Body of pancreas (tissue), 4 donors: ENCODE data around the gene ZNF331. TPM values are rescaled to one million over a fixed set of nuclear protein-coding genes. Genes with fewer than 3 reads are reported as not detected.

Experiments used
- ATAC-seq: fragments of 150-250 bp; one replicate; pipeline ENCODE4 v1.9.1; 2016
- DNase-seq, 4 donors: peaks; one replicate each; pipeline ENCODE4 v3.0.0-alpha.2; 2019
- H3K27ac ChIP-seq, 4 donors: fragments of 200-600 bp; sonication (generic); 1 replicate in 3 of 4; 2 replicates in 1 of 4; pipeline versions ENCODE4 v1.5.1 to v1.6.1; 2016 to 2019; ENCODE audit warnings: mild to moderate bottlenecking in 1 of 4, mixed read lengths in 1 of 4, moderate library complexity in 1 of 4
- H3K27me3 ChIP-seq, 2 donors: fragments of 200-600 bp; sonication (generic); one replicate each; pipeline ENCODE4 v1.6.0; 2016; ENCODE audit warnings: mild to moderate bottlenecking in 1 of 2
- H3K36me3 ChIP-seq, 2 donors: fragments of 200-600 bp; sonication (generic); replicated peaks in 1 of 2; 2 replicates each; pipeline ENCODE4 v1.5.1; 2016; ENCODE audit warnings: low read depth in 2 of 2; ENCODE audit not compliant: insufficient read depth in 1 of 2
- H3K4me1 ChIP-seq: fragments of 200-600 bp; sonication (generic); one replicate; pipeline ENCODE4 v1.6.0; 2016
- H3K4me3 ChIP-seq, 2 donors: fragments of 200-600 bp; sonication (generic); 1 replicate in 1 of 2; 2 replicates in 1 of 2; pipeline ENCODE4 v1.5.1; 2016 to 2019
- H3K9me3 ChIP-seq, 3 donors: fragments of 200-600 bp; sonication (generic); 1 replicate in 2 of 3; 2 replicates in 1 of 3; pipeline ENCODE4 v1.5.1; 2016
- POLR2A ChIP-seq, 3 donors: fragments of 450-650 bp; IDR thresholded peaks; one replicate each; pipeline ENCODE4 v1.6.1; 2016; ENCODE audit warnings: antibody characterized with exemption in 3 of 3, mild to moderate bottlenecking in 2 of 3
- WGBS, 2 donors: methylation state at CpG; one replicate each; pipeline ENCODE4 v1.1.5; 2017; 5-methylcytosine and 5-hydroxymethylcytosine counted together
- intact Hi-C: fragments of 100-400 bp; cut with DNase I; formaldehyde crosslinking; loops from one replicate; pipeline ENCODE4 v1.15.1; 2023
- total RNA-seq, 2 donors: library from RNA; depleted of rRNA; stranded (reverse); fragments of >200 nt; gene quantifications; one replicate each; pipeline ENCODE4 v1.1.0, GENCODE V29; 2016
- TF ChIP-seq, protein P1 (sequence below), 7 experiments: fragments of 450-650 bp in 4 of 7; fragments of 200-600 bp in 3 of 7; sonication (generic) in 3 of 7; IDR thresholded peaks; one replicate each; pipeline ENCODE4 v1.5.1; 2016 to 2019; ENCODE audit warnings: antibody characterized with exemption in 7 of 7

The ZNF331 gene
- total RNA-seq, 2 donors from 2014 or later = 14.8 to 37.6 TPM

DNA sequence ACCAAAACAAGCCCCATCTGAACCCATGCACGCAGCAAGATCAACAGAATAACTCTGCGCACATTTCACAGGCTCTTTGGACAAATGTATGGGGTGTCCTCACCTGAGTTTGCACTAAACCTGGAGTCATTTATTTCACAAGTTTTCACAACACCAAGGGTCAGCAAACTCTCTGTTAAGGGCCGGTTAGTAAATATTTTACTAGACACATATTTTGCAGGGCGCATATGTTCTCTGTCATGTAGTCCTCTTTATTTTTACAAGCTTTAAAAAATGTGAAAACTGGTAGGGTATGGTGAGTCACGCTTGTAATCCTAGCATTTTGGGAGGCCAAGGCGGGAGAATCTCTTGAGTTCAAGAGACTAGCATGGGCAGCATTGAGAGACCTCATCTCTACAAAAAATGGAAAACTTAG lies 48.3 kb downstream of the ZNF331 start:
- intact Hi-C loops = no loop called here

GRCh38 chr19:53594811-53595509 lies 57.0 kb downstream of the ZNF331 start:
- intact Hi-C loops = no loop called here
- 45 to 46% methylated on average over 11 to 14 of the region's 14 CpGs for WGBS, 2 donors
- ATAC-seq (no peak), DNase-seq (no peak)
- no peak for TF ChIP-seq POLR2A (IDR thresholded peaks at IDR 0.05)
- TF ChIP-seq, protein P1, sequence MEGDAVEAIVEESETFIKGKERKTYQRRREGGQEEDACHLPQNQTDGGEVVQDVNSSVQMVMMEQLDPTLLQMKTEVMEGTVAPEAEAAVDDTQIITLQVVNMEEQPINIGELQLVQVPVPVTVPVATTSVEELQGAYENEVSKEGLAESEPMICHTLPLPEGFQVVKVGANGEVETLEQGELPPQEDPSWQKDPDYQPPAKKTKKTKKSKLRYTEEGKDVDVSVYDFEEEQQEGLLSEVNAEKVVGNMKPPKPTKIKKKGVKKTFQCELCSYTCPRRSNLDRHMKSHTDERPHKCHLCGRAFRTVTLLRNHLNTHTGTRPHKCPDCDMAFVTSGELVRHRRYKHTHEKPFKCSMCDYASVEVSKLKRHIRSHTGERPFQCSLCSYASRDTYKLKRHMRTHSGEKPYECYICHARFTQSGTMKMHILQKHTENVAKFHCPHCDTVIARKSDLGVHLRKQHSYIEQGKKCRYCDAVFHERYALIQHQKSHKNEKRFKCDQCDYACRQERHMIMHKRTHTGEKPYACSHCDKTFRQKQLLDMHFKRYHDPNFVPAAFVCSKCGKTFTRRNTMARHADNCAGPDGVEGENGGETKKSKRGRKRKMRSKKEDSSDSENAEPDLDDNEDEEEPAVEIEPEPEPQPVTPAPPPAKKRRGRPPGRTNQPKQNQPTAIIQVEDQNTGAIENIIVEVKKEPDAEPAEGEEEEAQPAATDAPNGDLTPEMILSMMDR (IDR thresholded peaks at IDR 0.05) = no peak
- Histone ChIP-seq H3K36me3 (no peaks in the 10 kb centered on the region), H3K4me1 (no peaks in the 10 kb centered on the region), H3K27me3 (no peaks in the 10 kb centered on the region), H3K9me3 (no peaks in the 10 kb centered on the region), H3K4me3 (no peak overlapping the region), H3K27ac (no peak overlapping the region)

More for the DNA sequence above, 48.3 kb downstream of the ZNF331 start:
- ATAC-seq (no peak), DNase-seq (no peak)
- no peaks in the 10 kb centered on the region for H3K27me3 ChIP-seq
- WGBS, 2 donors = 77% methylated on average over 6 of the region's 6 CpGs
- no peaks in the 10 kb centered on the region for H3K9me3 ChIP-seq
- H3K36me3 ChIP-seq = no peaks in the 10 kb centered on the region
- TF ChIP-seq, protein P1 (IDR thresholded peaks at IDR 0.05) = no peak
- no peak for TF ChIP-seq POLR2A (IDR thresholded peaks at IDR 0.05)
- no peak overlapping the region for H3K4me3 ChIP-seq
- H3K4me1 ChIP-seq = no peaks in the 10 kb centered on the region
- no peak overlapping the region for H3K27ac ChIP-seq

DNA sequence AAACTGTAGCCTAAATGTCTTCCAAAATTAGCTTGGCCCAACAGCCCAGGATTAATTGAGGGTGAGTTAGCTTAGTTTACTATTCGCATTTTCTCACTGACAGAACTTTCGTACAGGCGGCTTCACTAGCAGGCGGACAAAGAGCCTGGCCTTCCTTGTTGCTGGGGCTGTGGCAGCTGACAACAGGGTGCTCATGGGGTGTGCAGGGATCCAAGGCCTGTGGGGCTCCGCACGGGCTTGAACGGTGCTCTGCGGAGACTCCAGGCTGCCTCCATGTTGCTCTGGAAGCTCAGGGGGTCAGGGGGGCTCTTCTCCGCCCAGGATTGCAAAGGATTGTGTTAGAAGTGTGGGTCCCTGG lies 57.5 kb downstream of the ZNF331 start:
- Histone ChIP-seq H3K36me3 (no peaks in the 10 kb centered on the region), H3K27ac (no peak overlapping the region), H3K27me3 (no peaks in the 10 kb centered on the region), H3K9me3 (no peaks in the 10 kb centered on the region), H3K4me3 (no peak overlapping the region), H3K4me1 (no peaks in the 10 kb centered on the region)
- intact Hi-C loops = no loop called here
- DNase-seq = no peak
- TF ChIP-seq, protein P1 (IDR thresholded peaks at IDR 0.05) = no peak
- no peak for TF ChIP-seq POLR2A (IDR thresholded peaks at IDR 0.05)
- 66 to 77% methylated on average over 6 to 9 of the region's 9 CpGs for WGBS, 2 donors
- no peak for ATAC-seq

GRCh38 chr19:53596056-53596455 lies 58.1 kb downstream of the ZNF331 start:
- Histone ChIP-seq H3K4me3 (no peak overlapping the region), H3K4me1 (no peaks in the 10 kb centered on the region), H3K36me3 (no peaks in the 10 kb centered on the region), H3K27me3 (no peaks in the 10 kb centered on the region), H3K27ac (no peak overlapping the region), H3K9me3 (no peaks in the 10 kb centered on the region)
- 57 to 78% methylated on average over 6 to 9 of the region's 9 CpGs for WGBS, 2 donors
- no peak for DNase-seq
- intact Hi-C loops = no loop called here
- TF ChIP-seq, protein P1 (IDR thresholded peaks at IDR 0.05) = no peak
- no peak for TF ChIP-seq POLR2A (IDR thresholded peaks at IDR 0.05)
- no peak for ATAC-seq

DNA sequence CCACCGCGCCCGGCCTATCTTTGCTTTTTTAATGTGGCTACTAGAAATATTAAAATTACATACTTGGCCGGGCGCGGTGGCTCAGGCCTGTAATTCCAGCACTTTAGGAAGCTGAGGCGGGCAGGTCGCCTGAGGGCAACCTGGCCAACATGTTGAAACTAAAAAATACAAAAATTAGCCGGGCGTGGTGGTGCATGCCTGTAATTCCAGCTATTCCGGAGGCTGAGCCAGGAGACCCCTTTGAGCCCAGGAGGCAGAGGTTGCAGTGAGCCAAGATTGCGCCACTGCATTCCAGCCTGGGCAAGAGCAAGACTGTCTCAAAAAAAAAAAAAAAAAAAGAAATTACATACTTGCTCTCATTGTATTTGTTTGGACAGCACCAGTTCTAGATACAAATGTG lies 59.1 kb downstream of the ZNF331 start:
- ATAC-seq = no peak
- no peak for TF ChIP-seq POLR2A (IDR thresholded peaks at IDR 0.05)
- TF ChIP-seq, protein P1 (IDR thresholded peaks at IDR 0.05) = no peak
- intact Hi-C loops = no loop called here
- Histone ChIP-seq H3K27ac (no peak overlapping the region), H3K27me3 (no peaks in the 10 kb centered on the region), H3K4me3 (no peak overlapping the region), H3K9me3 (no peaks in the 10 kb centered on the region), H3K4me1 (no peaks in the 10 kb centered on the region), H3K36me3 (no peaks in the 10 kb centered on the region)
- no peak for DNase-seq
- 80 to 93% methylated on average over 11 of the region's 12 CpGs for WGBS, 2 donors
